GM10248 (cell line): Measurements from ENCODE around the gene PNKP.

ENCODE experiments used
- CTCF ChIA-PET: fragments of 300-600 bp; sonication (Branson Sonifier 250); formaldehyde crosslinking; extraction: SDS; loops from one replicate; lab custom pipeline; 2021; ENCODE audit warnings: antibody characterized with exemption; lab: Yijun Ruan, JAX
- POLR2A ChIA-PET: fragments of 350-650 bp; sonication (Branson Sonifier 250); formaldehyde crosslinking; extraction: SDS; loops from one replicate; lab custom pipeline; 2020; ENCODE audit warnings: antibody characterized with exemption; lab: Yijun Ruan, JAX
- DNase-seq: peaks from one replicate; pipeline ENCODE4 v3.0.0; 2012; ENCODE audit errors: extremely low spot score
- TF ChIP-seq, protein P1 (sequence below): IDR thresholded peaks from 2 replicates; pipeline ENCODE4 v1.5.1; 2012; ENCODE audit warnings: mild to moderate bottlenecking, low read depth; ENCODE audit errors: extremely low read depth, missing control alignments, control extremely low read depth

PNKP gene

GRCh38 chr19:49887665-49888509, 20.5 kb upstream of the PNKP start:
- ChIA-PET POLR2A (interaction anchor here (0.6 to 1.9 kb wide), 6 partner anchors 10 to 33 kb away, joined by 3 to 6 read pairs (median 3); partner anchors contain the start of gene AKT1S1), CTCF (interaction anchor here (1.2 kb wide), 1 partner anchor 9 kb away, joined by 3 read pairs; the partner anchor contains the start of gene IL4I1)
- TF ChIP-seq, protein P1, sequence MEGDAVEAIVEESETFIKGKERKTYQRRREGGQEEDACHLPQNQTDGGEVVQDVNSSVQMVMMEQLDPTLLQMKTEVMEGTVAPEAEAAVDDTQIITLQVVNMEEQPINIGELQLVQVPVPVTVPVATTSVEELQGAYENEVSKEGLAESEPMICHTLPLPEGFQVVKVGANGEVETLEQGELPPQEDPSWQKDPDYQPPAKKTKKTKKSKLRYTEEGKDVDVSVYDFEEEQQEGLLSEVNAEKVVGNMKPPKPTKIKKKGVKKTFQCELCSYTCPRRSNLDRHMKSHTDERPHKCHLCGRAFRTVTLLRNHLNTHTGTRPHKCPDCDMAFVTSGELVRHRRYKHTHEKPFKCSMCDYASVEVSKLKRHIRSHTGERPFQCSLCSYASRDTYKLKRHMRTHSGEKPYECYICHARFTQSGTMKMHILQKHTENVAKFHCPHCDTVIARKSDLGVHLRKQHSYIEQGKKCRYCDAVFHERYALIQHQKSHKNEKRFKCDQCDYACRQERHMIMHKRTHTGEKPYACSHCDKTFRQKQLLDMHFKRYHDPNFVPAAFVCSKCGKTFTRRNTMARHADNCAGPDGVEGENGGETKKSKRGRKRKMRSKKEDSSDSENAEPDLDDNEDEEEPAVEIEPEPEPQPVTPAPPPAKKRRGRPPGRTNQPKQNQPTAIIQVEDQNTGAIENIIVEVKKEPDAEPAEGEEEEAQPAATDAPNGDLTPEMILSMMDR = no peak
- DNase-seq = no peak

DNA sequence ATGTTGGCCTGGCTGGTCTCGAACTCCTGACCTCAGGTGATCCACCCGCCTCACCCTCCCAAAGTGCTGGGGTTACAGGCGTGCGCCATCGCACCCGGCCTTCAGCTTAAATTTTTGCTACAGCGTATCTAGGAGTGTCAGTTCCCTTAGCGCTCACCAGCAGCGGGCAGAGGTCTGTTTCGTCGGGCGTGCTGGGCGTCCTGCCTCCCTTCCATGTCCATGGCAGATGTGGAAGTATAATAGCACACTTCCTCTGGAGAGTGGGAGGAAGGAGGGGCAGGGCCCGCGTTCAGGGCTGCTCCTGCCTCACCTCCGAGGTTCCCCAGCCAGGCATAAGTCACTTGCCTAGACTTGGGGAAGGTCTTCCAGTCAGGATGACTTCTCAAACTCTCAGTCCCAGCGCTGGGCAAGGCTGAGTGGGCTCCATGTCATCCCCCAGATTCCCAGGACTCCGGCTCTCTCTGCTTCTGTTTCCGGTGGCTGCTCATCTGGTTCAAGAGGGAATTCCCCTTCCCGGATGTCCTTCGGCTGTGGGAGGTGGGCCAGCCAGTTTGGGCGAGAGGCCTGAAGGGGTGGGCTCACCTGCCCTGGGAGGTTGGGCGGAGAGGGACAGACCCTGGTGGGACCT, 19.8 kb upstream of the PNKP start:
- DNase-seq = no peak
- ChIA-PET POLR2A (interaction anchor here (1.9 kb wide), 1 partner anchor 18 kb away, joined by 6 read pairs; no protein-coding TSS in a partner anchor), CTCF (no interaction called here)
- TF ChIP-seq, protein P1 = no peak

DNA sequence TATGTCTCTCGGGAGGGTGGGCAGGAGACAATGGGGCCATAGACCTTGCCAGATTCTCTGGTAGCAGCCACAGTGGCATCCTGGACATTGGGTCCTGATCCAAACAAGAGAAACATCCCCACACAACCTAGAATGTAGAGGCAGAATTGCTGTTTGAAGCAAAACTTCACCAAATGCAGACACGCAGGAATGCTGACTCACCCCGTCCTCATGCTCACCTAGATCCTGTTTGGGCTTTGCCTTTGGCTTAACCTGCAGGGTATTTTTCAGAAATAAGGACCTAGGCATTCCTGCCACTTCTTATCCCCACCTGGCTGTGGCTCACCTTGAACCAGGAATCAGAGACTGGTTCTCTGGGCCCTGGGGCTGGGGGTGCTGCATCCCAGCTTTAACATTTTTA, 17.4 kb upstream of the PNKP start:
- TF ChIP-seq, protein P1 = no peak
- ChIA-PET CTCF (interaction anchor here (1.9 kb wide), 1 partner anchor 9 kb away, joined by 5 read pairs; no protein-coding TSS in a partner anchor), POLR2A (no interaction called here)
- DNase-seq = no peak

DNA sequence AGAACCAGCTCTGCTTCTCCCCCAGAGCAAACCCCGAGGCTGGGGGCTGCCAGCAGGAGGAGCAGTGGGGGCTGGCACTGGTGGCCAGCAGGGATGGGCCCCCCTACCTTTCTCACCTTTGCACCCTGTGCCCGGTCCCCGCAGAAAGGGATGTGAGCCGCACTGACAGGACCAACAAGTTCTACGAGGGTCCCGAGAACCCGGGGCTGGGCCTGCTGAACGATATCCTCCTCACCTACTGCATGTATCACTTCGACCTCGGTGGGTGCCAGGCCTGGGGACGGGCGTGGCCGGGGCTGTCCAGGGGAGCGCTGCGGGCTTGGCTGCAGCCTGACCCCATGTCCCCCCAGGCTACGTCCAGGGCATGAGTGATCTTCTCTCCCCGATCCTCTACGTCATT, 16.7 kb upstream of the PNKP start:
- TF ChIP-seq, protein P1 = no peak
- ChIA-PET POLR2A (interaction anchor here (0.5 kb wide), 1 partner anchor 11 kb away, joined by 3 read pairs; no protein-coding TSS in a partner anchor), CTCF (interaction anchor here (1.9 kb wide), 1 partner anchor 10 kb away, joined by 5 read pairs; no protein-coding TSS in a partner anchor)
- DNase-seq = no peak

GRCh38 chr19:49883094-49883493, 15.7 kb upstream of the PNKP start:
- TF ChIP-seq, protein P1 = no peak
- DNase-seq = no peak
- POLR2A ChIA-PET = no interaction called here
- CTCF ChIA-PET = interaction anchor here (1.0 kb wide), 1 partner anchor 11 kb away, joined by 3 read pairs; no protein-coding TSS in a partner anchor

DNA sequence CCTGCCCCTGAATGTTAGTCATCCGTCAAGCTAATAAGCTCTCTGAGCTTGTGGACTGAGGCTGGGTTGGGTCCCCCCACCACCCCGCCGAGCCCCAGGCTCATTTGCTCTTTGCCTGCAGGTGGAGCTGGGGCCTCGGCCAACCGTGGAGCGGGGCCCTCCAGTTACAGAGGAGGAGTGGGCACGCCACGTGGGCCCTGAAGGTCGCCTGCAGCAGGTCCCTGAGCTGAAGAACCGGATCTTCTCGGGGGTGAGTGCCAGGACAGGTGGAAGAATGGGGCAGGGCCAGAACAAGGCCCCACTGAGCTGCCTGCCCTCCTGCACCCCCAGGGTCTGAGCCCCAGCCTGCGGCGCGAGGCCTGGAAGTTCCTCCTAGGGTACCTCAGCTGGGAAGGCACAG, 15.3 kb upstream of the PNKP start:
- ChIA-PET CTCF (interaction anchor here (0.9 to 1.0 kb wide), 2 partner anchors 11 to 13 kb away, joined by 3 read pairs; no protein-coding TSS in a partner anchor), POLR2A (no interaction called here)
- DNase-seq = no peak
- TF ChIP-seq, protein P1 = no peak
